H1 (cell line): ENCODE data around the gene GPBP1L1. TPM values are rescaled to one million over a fixed set of nuclear protein-coding genes. Genes with fewer than 3 reads are reported as not detected.

Experiments
- CTCF ChIA-PET: fragments of 300-600 bp; sonication (Branson Sonifier 250); formaldehyde crosslinking; loops from one replicate; lab custom pipeline; 2021; ENCODE audit not compliant: partially characterized antibody; lab: Charles Lee
- POLR2A ChIA-PET: fragments of 300-600 bp; sonication (Branson Sonifier 250); formaldehyde crosslinking; loops from one replicate; lab custom pipeline; 2021; ENCODE audit warnings: inconsistent platforms; ENCODE audit not compliant: partially characterized antibody; lab: Charles Lee
- DNase-seq, 2 experiments: peaks; one replicate each; pipeline versions ENCODE4 v3.0.0 to v3.0.0-alpha.2; 2010 to 2022; ENCODE audit warnings: low spot score in 2 of 2, low read depth in 1 of 2, mixed read lengths in 1 of 2
- FAIRE-seq: peaks from 2 replicates; lab custom pipeline; 2011; peaks lifted over from hg19 to GRCh38; lab: Jason Lieb, UNC
- H2AFZ ChIP-seq: 2 replicates; pipeline ENCODE4 v1.8.1; 2012; ENCODE audit warnings: low read length, inconsistent platforms
- H2AK5ac ChIP-seq: 2 replicates; pipeline ENCODE4 v1.6.1; 2013; ENCODE audit warnings: low read depth, low read length
- H2BK120ac ChIP-seq: replicated peaks from 2 replicates; pipeline ENCODE3; 2013; ENCODE audit warnings: low read depth, low read length, inconsistent platforms
- H2BK12ac ChIP-seq: 2 replicates; pipeline ENCODE4 v1.6.1; 2013; ENCODE audit warnings: low read depth, low read length
- H2BK15ac ChIP-seq: 2 replicates; pipeline ENCODE4 v1.6.1; 2013; ENCODE audit warnings: low read length
- H2BK20ac ChIP-seq: 2 replicates; pipeline ENCODE4 v1.6.1; 2013; ENCODE audit warnings: low read length
- H2BK5ac ChIP-seq: 2 replicates; pipeline ENCODE4 v1.6.1; 2013; ENCODE audit warnings: low read depth, low read length
- H3K14ac ChIP-seq: 2 replicates; pipeline ENCODE4 v1.6.1; 2013; ENCODE audit warnings: inconsistent platforms; ENCODE audit not compliant: insufficient read length
- H3K18ac ChIP-seq: 2 replicates; pipeline ENCODE4 v1.6.1; 2013; ENCODE audit warnings: low read length; ENCODE audit errors: extremely low read depth
- H3K23ac ChIP-seq: 2 replicates; pipeline ENCODE4 v1.6.1; 2013; ENCODE audit warnings: inconsistent platforms; ENCODE audit not compliant: insufficient read length
- H3K23me2 ChIP-seq: 2 replicates; pipeline ENCODE4 v1.6.1; 2013; ENCODE audit warnings: low read depth, low read length
- H3K27ac ChIP-seq: 2 replicates; pipeline ENCODE4 v1.6.1; 2011; ENCODE audit warnings: low read depth, low read length, inconsistent platforms
- H3K27me3 ChIP-seq, 4 experiments: replicated peaks in 1 of 4; 1 replicate in 1 of 4; 2 replicates in 3 of 4; pipeline versions ENCODE4 v1.6.1 to v1.8.1; 2011 to 2013; ENCODE audit warnings: low read length in 3 of 4, mild to moderate bottlenecking in 3 of 4, inconsistent platforms in 2 of 4, mixed read lengths in 2 of 4, moderate library complexity in 1 of 4; ENCODE audit not compliant: control insufficient read depth in 3 of 4, insufficient read depth in 3 of 4; ENCODE audit errors: extremely low read depth in 1 of 4
- H3K36me3 ChIP-seq, 4 experiments: 2 replicates each; pipeline versions ENCODE4 v1.6.1 to v1.8.1; 2011 to 2013; ENCODE audit warnings: mild to moderate bottlenecking in 4 of 4, low read length in 3 of 4, moderate library complexity in 2 of 4, control low read depth in 1 of 4, inconsistent platforms in 1 of 4; ENCODE audit not compliant: insufficient read depth in 4 of 4, control insufficient read depth in 2 of 4
- H3K4ac ChIP-seq: replicated peaks from 2 replicates; pipeline ENCODE3; 2013; ENCODE audit warnings: low read length, low read depth, mixed read lengths, inconsistent platforms; ENCODE audit not compliant: insufficient read length
- H3K4me1 ChIP-seq, 4 experiments: replicated peaks in 1 of 4; 1 replicate in 1 of 4; 2 replicates in 3 of 4; pipeline versions ENCODE4 v1.6.1 to v1.8.1; 2011 to 2013; ENCODE audit warnings: low read length in 3 of 4, inconsistent platforms in 2 of 4, mixed read lengths in 1 of 4; ENCODE audit not compliant: insufficient read depth in 4 of 4, control insufficient read depth in 3 of 4
- H3K4me2 ChIP-seq, 2 experiments: 2 replicates each; pipeline versions ENCODE4 v1.6.1 to v1.8.1; 2011 to 2013; ENCODE audit warnings: low read depth in 2 of 2, low read length in 2 of 2, control low read depth in 1 of 2, inconsistent platforms in 1 of 2, mild to moderate bottlenecking in 1 of 2; ENCODE audit not compliant: insufficient read depth in 1 of 2
- H3K4me3 ChIP-seq, 4 experiments: fragments of 200-600, 300-600 bp in 1 of 4; sonication (generic), shearing (Covaris generic), sonication (Bioruptor Twin) in 1 of 4; 2 replicates each; pipeline versions ENCODE4 v1.5.1 to v1.8.1; 2011 to 2016; ENCODE audit warnings: low read length in 4 of 4, low read depth in 3 of 4, control low read depth in 2 of 4, inconsistent platforms in 2 of 4, mild to moderate bottlenecking in 2 of 4, mixed read lengths in 1 of 4, moderate library complexity in 1 of 4; ENCODE audit not compliant: insufficient read depth in 2 of 4; ENCODE audit errors: extremely low read depth in 1 of 4
- H3K56ac ChIP-seq: replicated peaks from 2 replicates; pipeline ENCODE3; 2013; ENCODE audit warnings: low read depth, mild to moderate bottlenecking, mixed read lengths, low read length, inconsistent platforms; ENCODE audit not compliant: insufficient read length
- H3K79me1 ChIP-seq: 2 replicates; pipeline ENCODE4 v1.6.1; 2013; ENCODE audit warnings: low read depth, low read length, control low read depth
- H3K79me2 ChIP-seq, 2 experiments: 2 replicates each; pipeline versions ENCODE4 v1.6.1 to v1.8.1; 2012 to 2013; ENCODE audit warnings: low read length in 2 of 2, mild to moderate bottlenecking in 2 of 2, inconsistent platforms in 1 of 2; ENCODE audit not compliant: insufficient read depth in 2 of 2, control insufficient read depth in 1 of 2
- H3K9ac ChIP-seq, 4 experiments: replicated peaks in 1 of 4; 1 replicate in 1 of 4; 2 replicates in 3 of 4; pipeline versions ENCODE4 v1.6.1 to v1.8.1; 2011 to 2013; ENCODE audit warnings: low read depth in 3 of 4, low read length in 3 of 4, control low read depth in 2 of 4, mild to moderate bottlenecking in 2 of 4, moderate library complexity in 2 of 4, inconsistent platforms in 1 of 4; ENCODE audit errors: extremely low read depth in 1 of 4
- H3K9me3 ChIP-seq, 2 experiments: 2 replicates each; pipeline versions ENCODE4 v1.6.1 to v1.8.1; 2012 to 2013; ENCODE audit warnings: mild to moderate bottlenecking in 2 of 2, moderate library complexity in 2 of 2, control low read depth in 1 of 2, inconsistent platforms in 1 of 2, low read depth in 1 of 2, low read length in 1 of 2, mixed read lengths in 1 of 2; ENCODE audit not compliant: insufficient read depth in 2 of 2
- H4K20me1 ChIP-seq, 2 experiments: replicated peaks in 1 of 2; 2 replicates each; pipeline versions ENCODE3 to v1.8.1; 2011 to 2013; ENCODE audit warnings: inconsistent platforms in 2 of 2, low read length in 2 of 2, mild to moderate bottlenecking in 1 of 2; ENCODE audit not compliant: insufficient read depth in 2 of 2, control insufficient read depth in 1 of 2
- H4K5ac ChIP-seq: 2 replicates; pipeline ENCODE4 v1.6.1; 2013; ENCODE audit warnings: low read length, low read depth, mixed read lengths, inconsistent platforms; ENCODE audit not compliant: insufficient read length
- H4K8ac ChIP-seq: 2 replicates; pipeline ENCODE4 v1.8.0; 2013; ENCODE audit warnings: mild to moderate bottlenecking, moderate library complexity, low read length, inconsistent platforms; ENCODE audit not compliant: insufficient read depth; ENCODE audit errors: extremely low read depth
- H4K91ac ChIP-seq: replicated peaks from 2 replicates; pipeline ENCODE3; 2013; ENCODE audit warnings: low read length, mixed read lengths, inconsistent platforms; ENCODE audit not compliant: insufficient read length
- PHF8 ChIP-seq: fragments of 200-600 bp; sonication (generic); conservative IDR thresholded peaks from 2 replicates; pipeline ENCODE4 v1.7.1; 2012; ENCODE audit warnings: low read depth, mild to moderate bottlenecking, inconsistent platforms, low read length, moderate library complexity
- POLR2A ChIP-seq, 2 experiments: IDR thresholded peaks; 1 replicate in 1 of 2; 2 replicates in 1 of 2; pipeline ENCODE4 v1.6.1; 2011; ENCODE audit warnings: low read depth in 2 of 2, low read length in 2 of 2, mild to moderate bottlenecking in 2 of 2; ENCODE audit errors: control extremely low read depth in 1 of 2
- POLR2AphosphoS5 ChIP-seq: IDR thresholded peaks from 2 replicates; pipeline ENCODE4 v1.6.1; 2011; ENCODE audit warnings: low read depth, low read length
- WGBS, 2 experiments: shearing (Covaris generic) in 1 of 2; methylation state at CpG; one replicate each; pipeline versions ENCODE4 v1.1.6 to v1.1.7; 2013 to 2015; ENCODE audit warnings: low lambda C conversion rate in 2 of 2, mixed read lengths in 2 of 2, inconsistent platforms in 1 of 2, low coverage in 1 of 2, missing lambda C conversion rate in 1 of 2; ENCODE audit not compliant: insufficient replicate concordance in 2 of 2, insufficient coverage in 1 of 2, insufficient read length in 1 of 2; ENCODE audit errors: extremely low coverage in 1 of 2, missing lambda C conversion rate in 1 of 2; 5-methylcytosine and 5-hydroxymethylcytosine counted together
- polyA plus RNA-seq, 7 experiments: library from polyadenylated mRNA; depleted of rRNA in 3 of 7; stranded (reverse) in 5 of 7; unstranded in 2 of 7; fragments of >200 nt in 5 of 7; fragments of 200-250 nt in 2 of 7; gene quantifications; 1 replicate in 5 of 7; 2 replicates in 1 of 7; 4 replicates in 1 of 7; pipeline versions ENCODE4 v1.2.1 to v1.2.3, GENCODE V29; 2011 to 2013; ENCODE audit warnings: missing spikeins in 2 of 7, mixed read lengths in 2 of 7
- total RNA-seq: library from RNA; stranded (reverse); fragmentation: NEBNext Ultra II Directional; extraction: Animal tissue kit (Norgen Biotek cat#: 25700); gene quantifications from 2 replicates; pipeline ENCODE4 v1.2.1, GENCODE V29; 2021

The GPBP1L1 gene
- total and polyA plus RNA-seq, 2 of the 8 experiments (the other 6 are each of a cell fraction or from before 2014, with no cell fraction given): 70.1 to 119 TPM

- Histone ChIP-seq H3K9me3 (no peaks in the 10 kb centered on the region), H4K91ac (no peak overlapping the region), H3K4me1 (peaks cover 0 to 12% (median 1%) of the 10 kb centered on the region in 4 experiments; a peak in 4 of 7 replicates), H3K9ac (no peak overlapping the region), H3K18ac (no peak overlapping the region), H2BK20ac (no peak overlapping the region), H4K20me1 (peaks cover 44 to 47% of the 10 kb centered on the region in 2 experiments), H3K27ac (no peak overlapping the region), H3K14ac (no peak overlapping the region), H3K23ac (no peak overlapping the region), H2BK5ac (no peak overlapping the region), H3K79me1 (peaks cover 3% of the 10 kb centered on the region; the same call in 1 of the 2 replicates), H2BK120ac (no peak overlapping the region), H3K23me2 (peaks cover 12% of the 10 kb centered on the region), H3K79me2 (peaks cover 67 to 78% of the 10 kb centered on the region in 2 experiments), H3K36me3 (peaks cover 8 to 29% (median 13%) of the 10 kb centered on the region in 4 experiments; a peak in 7 of 8 replicates), H4K8ac (no peak overlapping the region), H2AFZ (no peak overlapping the region), H3K27me3 (no peaks in the 10 kb centered on the region), H3K4me2 (peak overlapping the region; percentile 78 to 93), H2BK12ac (no peak overlapping the region), H2AK5ac (no peak overlapping the region), H4K5ac (no peak overlapping the region), H3K56ac (no peak overlapping the region), H3K4me3 (peak overlapping the region in 1 of 4 experiments; percentile 91; a peak in 3 of 8 replicates), H2BK15ac (no peak overlapping the region), H3K4ac (no peak overlapping the region)
- DNase-seq: peak in 1 of 2 experiments; percentile 14
- peak in 1 of 2 experiments; percentile 56; a peak in 1 of 3 replicates for TF ChIP-seq POLR2A (IDR thresholded peaks at IDR 0.05; ENCODE audit: control extremely low read depth in 1 of 2, low read depth in 2 of 2, low read length in 2 of 2)
- TF ChIP-seq PHF8: no peak
- peak; percentile 49; the same call in 1 of the 2 replicates for TF ChIP-seq POLR2AphosphoS5
- WGBS, 2 experiments: 87% methylated on average over 4 of the region's 4 CpGs; no CpG with 5 or more reads in 1 of the 2 experiments
- no peak for FAIRE-seq
- ChIA-PET CTCF (interaction anchor here (1.7 to 1.8 kb wide), 2 partner anchors 17 to 74 kb away, joined by 7 to 9 read pairs; no protein-coding TSS in a partner anchor), POLR2A (interaction anchor here (0.6 to 13.7 kb wide), 19 partner anchors 8 to 247 kb away, joined by 3 to 181 read pairs (median 10); partner anchors contain the start of genes CCDC17, MUTYH, PRDX1 and TOE1)
Measured at GRCh38 chr1:45586769-45587168, 99.6 kb downstream of the GPBP1L1 start.
